GM12873 (cell line): ENCODE data around the gene ARHGAP32.

Source experiments
- TF ChIP-seq, protein P1 (sequence below): IDR thresholded peaks from 2 replicates; pipeline ENCODE4 v1.5.1; 2012; ENCODE audit warnings: low read depth, mild to moderate bottlenecking, moderate library complexity, low read length, control low read depth; ENCODE audit not compliant: insufficient read depth; ENCODE audit errors: missing control alignments

Gene ARHGAP32

DNA sequence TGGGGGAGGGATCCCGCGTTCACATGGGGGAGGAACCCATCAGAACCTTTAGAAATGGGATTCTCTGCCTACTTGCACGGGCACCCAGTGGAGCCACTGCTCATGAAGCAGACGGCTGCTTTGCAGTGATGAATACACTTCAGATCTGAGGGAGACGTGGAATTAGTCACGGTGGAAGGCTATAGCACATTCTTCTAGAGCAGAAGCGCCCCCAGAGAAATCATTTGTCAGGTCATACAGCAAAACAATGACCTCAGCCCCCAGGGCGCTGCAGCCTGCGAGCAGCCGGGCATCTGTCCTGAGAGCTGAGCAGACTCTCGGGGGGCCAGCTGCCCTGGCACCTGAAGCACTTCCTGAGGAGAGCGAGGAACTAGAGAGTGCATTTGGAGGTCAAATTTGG lies 262.1 kb downstream of the ARHGAP32 start:
- TF ChIP-seq, protein P1, sequence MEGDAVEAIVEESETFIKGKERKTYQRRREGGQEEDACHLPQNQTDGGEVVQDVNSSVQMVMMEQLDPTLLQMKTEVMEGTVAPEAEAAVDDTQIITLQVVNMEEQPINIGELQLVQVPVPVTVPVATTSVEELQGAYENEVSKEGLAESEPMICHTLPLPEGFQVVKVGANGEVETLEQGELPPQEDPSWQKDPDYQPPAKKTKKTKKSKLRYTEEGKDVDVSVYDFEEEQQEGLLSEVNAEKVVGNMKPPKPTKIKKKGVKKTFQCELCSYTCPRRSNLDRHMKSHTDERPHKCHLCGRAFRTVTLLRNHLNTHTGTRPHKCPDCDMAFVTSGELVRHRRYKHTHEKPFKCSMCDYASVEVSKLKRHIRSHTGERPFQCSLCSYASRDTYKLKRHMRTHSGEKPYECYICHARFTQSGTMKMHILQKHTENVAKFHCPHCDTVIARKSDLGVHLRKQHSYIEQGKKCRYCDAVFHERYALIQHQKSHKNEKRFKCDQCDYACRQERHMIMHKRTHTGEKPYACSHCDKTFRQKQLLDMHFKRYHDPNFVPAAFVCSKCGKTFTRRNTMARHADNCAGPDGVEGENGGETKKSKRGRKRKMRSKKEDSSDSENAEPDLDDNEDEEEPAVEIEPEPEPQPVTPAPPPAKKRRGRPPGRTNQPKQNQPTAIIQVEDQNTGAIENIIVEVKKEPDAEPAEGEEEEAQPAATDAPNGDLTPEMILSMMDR, result no peak

DNA sequence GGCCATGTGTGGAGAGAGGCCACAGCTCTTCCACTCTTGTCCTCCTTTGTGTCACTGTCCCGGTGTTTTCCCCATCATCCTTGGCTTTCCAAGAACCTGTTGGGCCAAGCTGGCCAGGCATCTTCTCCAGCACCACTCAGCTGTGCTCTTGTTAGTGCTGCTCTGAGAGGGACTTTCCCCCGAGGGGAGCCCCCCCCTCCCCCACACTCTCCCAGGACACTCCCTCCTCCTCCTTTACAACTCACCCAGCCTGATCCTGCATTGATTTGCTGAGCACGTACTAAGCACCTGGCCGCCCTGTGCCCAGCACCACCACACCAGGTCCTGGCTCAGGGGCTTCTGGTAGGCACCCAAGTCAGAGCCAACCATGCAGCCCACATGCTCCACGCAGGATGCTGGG lies 262.7 kb downstream of the ARHGAP32 start:
- TF ChIP-seq, protein P1, result no peak

DNA sequence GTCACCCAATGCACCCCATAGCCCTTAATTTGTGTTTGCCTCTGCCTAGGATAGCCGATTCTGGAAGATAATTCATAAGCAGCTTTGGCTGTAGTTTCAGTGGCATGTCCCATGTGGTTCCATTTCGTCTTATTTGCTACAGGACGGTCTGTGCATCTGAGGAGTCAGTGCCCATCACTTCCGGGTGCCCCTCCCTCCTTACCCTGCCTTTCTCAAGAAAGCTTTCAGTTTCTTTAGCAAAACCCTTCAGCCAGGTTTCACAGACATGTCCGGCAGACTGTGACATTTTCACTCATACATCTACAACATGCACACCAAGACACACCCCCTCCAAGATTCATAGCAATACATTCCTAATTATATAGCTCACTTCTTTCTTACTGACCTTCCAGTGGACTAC lies 263.7 kb downstream of the ARHGAP32 start:
- TF ChIP-seq, protein P1, result no peak

DNA sequence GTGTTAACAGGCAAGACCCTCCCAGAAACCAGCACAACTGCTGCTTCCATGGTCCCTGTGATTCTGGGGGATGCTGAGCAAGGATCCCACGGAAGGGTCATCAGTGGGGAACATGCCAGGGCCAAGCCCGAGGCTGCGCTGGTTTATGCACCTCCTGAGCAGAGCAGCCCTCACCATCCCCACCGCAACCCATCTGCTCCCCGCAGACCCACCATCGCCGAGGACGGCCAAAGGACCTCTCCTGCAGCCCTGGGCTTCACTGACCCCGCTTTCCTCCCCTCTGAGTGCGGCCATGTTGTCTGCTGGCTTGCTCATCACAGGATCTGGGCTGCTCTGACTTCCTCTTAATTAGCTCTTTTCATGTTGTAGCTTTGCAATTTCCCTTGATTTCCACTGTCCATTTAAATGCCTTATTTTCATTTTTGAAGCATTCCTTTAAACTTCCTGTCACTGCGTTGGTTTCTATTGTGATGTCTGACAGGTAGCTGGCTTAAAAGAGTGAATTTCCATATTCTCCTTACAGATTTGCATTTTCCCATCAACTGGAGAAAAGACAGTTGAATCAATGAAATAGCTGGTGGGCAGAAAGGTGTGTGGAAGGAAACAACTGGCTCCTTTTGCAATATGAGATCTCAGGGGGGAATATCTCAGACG lies 264.3 kb downstream of the ARHGAP32 start:
- TF ChIP-seq, protein P1, result no peak

DNA sequence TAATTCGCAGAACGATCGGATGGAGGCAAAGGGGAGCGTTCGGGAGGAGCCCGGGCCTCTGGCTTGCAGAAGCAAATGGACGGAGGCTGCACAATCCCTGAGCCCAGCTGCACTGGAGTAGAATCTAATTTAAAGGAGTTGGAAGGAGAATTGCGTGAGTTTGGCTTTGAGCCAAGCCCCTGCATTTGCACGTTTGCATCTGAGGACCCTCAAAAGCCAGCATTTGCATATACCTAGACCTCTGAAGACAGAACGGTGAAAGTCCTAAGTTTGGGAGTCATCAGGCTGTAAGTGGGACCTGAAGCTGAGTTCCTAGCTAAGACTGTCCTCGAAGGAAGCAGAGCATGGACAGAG lies 265.0 kb downstream of the ARHGAP32 start:
- TF ChIP-seq, protein P1, result no peak

DNA sequence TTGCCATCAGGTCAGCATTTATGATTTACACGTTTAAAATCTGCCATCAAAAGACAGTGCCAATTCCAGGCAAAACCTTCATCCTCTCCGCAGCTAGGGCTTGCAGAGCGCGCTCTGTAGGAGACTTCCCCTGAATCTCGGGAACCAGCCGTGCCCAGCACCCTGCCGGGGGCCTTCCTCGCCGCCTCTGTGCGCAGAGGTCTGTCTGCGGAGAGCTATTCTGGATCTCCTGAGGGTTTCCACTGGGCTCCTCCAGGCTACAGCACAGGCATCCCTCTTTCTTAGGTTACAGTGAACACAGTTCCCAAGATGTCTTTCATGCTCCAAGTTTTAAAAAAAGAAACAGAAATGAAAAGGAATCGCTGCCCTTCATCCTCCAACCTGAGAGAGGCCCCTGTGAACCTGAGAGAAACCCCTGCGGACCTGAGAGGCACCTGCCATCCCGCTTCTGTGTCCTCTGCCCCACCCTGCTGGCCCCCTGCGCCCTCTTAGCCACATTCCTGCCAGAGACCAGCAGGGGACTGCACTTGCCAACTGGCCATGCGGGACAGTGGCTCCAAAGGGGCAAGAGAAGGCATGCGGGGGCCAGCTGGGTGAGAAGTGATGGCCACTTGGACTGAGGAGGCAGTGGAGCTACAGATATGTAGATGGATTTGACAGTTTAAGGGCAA lies 265.6 kb downstream of the ARHGAP32 start:
- TF ChIP-seq, protein P1, result no peak

DNA sequence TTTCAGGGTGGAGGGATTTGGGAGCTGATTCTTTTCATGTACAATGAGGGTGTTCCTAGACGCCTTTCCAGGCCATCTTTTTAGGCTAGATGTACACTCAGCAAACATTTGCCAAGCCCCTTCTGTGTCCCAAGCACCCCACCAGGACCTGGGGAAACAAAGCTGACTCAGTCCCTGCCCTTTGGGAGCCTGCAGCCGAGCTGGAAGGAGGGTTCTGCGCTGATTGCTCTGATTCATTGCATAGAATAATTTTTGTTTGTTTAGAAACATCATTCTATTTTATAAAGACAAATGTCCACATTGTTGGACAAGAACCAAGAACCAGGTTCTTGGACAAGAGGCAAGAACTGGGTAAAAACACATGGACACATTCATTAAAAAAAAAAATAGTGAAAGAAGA lies 266.1 kb downstream of the ARHGAP32 start:
- TF ChIP-seq, protein P1, result no peak
